ENCODE measurements around the gene VPS4A.
"Not testable (repeated sequence)": the region's sequence is repeated elsewhere in the genome, so short reads cannot be mapped to it uniquely, and the experiment has no call there.

Gene VPS4A

GRCh38 chr16:69328854-69329316, 17.7 kb downstream of the VPS4A start:
- DNase-seq = no peak

GRCh38 chr16:69329369-69330285, 18.5 kb downstream of the VPS4A start:
- no peak for DNase-seq

DNA sequence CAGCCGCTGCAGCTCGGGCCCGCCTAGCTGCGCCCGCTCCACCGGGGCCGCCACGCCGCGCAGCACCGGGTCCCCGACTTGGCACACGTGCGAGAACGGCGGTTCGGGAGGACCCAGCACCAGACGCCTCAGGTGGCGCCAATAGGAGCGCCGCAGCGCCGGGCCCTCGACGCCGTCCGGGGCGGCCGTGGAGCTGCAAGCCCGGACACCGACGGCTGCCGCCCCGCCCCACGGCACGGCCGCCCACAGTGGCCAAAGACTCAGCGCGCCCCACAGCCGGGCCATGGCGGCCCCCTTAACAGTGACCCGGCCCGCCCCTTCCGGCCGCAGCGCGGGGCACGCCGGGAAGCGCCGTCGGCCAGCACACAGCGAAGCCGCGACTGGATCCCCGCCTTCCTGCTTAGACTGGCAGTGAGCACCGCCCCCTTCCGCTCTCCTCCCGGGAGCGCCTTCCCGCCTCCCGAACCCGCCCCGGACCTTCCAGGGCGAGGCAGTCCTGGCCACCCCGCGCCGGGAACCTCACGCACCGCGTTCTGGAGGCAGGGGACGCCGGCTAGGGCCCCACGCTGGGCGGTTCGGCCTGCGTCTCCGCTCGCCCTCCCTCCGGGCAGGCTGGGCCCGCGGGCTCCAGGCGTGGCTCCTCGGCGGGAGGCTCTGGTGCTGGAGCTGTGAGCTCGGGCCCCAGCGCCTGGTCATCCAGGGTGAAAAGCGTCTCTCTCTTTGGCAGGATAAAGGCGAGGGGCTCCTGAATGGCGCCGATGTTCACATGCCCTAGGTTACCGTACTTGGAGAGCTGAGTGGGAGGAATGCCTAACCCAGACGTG, 19.3 kb downstream of the VPS4A start, which contains the start of gene PDF:
Gene PDF, minus strand, starts transcription at position 303 of the 824 bp plus-strand sequence. Its CDS starts 18 bp downstream, at position 285.
- peak; percentile 83 for DNase-seq

DNA sequence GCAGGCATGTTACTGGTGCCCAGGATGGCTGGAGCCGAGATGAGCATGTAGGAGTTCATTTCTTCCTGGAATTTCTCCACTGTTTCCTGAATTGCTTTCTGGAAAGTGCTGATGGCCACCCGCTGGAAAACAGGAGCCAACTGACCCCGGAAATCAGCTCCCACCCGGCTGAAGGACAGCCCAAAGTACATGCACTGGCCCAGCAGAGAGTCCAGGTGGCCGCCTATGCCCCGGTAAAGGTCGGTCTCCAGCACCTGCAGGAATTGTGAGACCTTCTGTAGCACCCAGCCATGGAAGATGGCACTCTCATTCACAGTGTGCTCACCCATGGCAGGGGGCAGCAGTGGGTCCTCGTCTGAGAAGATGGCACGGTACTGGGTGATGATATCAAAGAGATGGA, 23.5 kb downstream of the VPS4A start:
- no peak for DNase-seq

- DNase-seq = no peak
These were observed 27.6 kb downstream of the VPS4A start for GRCh38 chr16:69338557-69339288.

DNA sequence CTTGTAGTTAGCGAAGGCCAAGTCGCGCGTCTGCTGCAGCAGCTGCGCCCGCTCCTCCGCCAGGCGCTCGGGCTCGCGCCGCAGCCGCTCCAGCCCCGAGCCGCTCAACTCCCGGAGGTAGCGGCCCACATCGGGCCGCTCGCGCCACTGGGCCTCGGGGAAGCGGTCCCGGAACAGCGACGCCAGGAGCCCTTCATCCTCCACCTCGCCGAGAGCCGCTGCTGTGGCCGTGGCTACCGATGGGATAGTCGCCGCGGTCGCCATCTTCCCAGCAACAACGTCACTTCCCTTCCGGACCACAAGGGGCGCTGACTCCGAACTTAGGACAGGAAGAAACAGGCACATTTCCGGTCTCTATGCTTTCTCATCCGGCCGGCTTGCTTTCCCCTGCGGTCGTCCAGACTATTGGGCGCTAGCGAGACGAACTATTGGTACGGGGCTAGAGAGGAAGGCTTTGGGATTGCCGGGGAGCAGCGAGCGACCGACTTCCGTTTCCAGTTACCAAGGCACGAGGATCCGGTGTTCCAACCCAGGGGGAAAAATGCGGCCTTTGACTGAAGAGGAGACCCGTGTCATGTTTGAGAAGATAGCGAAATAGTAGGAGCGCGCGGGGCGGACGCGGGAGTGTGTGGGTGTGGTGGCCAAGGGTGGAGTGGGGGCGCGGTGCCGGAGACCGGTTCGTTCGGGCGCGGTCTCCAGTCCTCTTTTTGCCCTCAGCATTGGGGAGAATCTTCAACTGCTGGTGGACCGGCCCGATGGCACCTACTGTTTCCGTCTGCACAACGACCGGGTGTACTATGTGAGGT, 28.3 kb downstream of the VPS4A start, which contains the start of the genes COG8 and NIP7:
Gene COG8, minus strand, starts transcription at position 276 of the 806 bp plus-strand sequence. Its CDS starts 12 bp downstream, at position 264.
Gene NIP7, plus strand, starts transcription at position 484 of the 806 bp plus-strand sequence. Its CDS starts 58 bp downstream, at position 542.
- DNase-seq = peak; percentile 95

DNA sequence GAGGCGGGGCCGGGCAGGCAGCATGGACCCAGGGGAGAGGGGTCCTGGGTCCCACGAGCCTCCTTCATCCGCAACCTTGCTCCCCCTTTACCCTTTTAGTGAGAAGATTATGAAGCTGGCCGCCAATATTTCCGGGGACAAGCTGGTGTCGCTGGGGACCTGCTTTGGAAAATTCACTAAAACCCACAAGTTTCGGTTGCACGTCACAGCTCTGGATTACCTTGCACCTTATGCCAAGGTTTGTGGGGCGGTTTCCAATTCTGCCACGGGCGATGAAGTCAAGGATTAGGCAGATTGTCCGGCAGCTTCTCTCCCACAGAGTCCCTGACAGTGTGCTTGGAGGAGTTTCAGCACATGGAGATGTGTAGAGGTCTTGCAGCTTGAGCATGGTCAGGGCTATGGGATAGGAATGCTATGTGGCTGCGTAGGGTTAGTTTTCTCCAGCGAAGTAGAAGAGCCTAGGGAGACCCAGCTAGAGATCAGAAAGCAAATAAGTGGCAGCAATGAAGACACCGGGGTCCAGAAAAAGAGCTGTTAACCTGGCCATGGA, 29.0 kb downstream of the VPS4A start:
- no peak for DNase-seq

DNA sequence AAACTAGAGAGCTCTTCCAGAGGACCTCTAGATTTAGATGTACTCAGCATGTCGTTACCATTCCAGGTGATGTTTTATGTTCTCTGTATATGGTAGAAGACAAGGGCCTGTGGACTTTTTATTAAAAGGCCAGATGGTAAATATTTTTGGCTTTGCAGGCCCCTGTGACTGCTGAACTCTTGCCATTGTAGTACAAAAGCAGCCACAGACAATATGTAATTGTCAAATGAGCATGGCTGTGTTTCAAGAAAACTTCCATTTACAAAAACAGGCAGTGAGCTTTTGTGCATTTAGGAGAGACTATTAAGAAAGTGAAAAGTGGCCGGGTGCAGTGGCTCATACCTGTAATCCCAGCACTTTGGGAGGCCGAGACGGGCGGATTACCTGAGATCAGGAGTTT, 33.0 kb downstream of the VPS4A start:
- DNase-seq = no peak

GRCh38 chr16:69345923-69346322, 34.8 kb downstream of the VPS4A start:
- DNase-seq = no peak

GRCh38 chr16:69346683-69347082, 35.5 kb downstream of the VPS4A start:
- DNase-seq = no peak

DNA sequence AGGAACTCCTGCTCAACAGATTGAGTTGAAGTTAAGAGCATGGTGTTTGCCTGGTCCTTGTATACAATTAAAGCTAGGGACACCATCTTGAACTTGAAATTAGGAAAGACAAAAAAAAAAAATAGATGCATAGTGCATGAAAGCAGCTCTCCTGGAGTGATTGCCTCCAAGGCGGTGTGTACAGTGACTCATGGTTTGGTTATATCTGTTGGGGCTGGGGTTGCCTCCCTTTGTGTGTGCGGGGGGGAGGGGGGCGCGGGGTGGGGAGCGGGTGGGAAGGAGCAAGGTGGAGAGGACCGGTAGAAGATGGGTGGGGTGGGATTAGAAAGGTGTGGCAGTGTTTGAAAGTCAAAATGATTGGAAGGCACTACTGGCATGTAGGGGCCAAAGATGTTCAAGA, 37.1 kb downstream of the VPS4A start:
- DNase-seq = no peak

- no peak for DNase-seq
These were observed 38.4 kb downstream of the VPS4A start for GRCh38 chr16:69349536-69349935.

GRCh38 chr16:69350536-69351133, 39.5 kb downstream of the VPS4A start:
- no peak for DNase-seq

GRCh38 chr16:69351309-69352027, 40.3 kb downstream of the VPS4A start, which contains the start of gene TMED6:
TSS of gene TMED6 (minus strand) at chr16:69351786. CDS start at chr16:69351753, 33 bp downstream.
- DNase-seq = no peak

GRCh38 chr16:69360070-69360469, 48.9 kb downstream of the VPS4A start:
- not testable (repeated sequence) for DNase-seq

DNA sequence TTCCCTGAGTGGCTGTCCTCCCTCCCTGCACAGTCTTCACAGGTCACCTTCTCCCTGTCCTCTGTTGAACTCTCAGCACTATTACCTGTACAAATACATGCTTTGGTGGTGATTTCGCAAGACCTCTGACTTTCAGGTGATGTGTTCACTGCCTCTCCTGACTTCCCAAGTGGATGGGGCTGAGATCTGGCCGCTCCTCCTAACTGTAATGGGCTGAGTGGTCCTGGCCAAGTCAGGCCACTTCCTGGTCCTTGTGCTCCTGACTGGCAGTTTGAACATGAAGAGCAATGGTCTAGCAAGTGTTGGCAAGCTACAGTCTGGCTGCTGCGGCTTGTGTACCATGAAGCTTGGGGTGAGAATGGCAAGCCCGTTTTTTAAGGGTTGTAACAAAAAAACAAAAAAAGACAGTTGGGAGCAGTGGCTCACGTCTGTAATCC, 52.1 kb downstream of the VPS4A start:
- no peak for DNase-seq

- no peak for DNase-seq
These were observed 52.9 kb downstream of the VPS4A start for GRCh38 chr16:69364088-69364487.

DNA sequence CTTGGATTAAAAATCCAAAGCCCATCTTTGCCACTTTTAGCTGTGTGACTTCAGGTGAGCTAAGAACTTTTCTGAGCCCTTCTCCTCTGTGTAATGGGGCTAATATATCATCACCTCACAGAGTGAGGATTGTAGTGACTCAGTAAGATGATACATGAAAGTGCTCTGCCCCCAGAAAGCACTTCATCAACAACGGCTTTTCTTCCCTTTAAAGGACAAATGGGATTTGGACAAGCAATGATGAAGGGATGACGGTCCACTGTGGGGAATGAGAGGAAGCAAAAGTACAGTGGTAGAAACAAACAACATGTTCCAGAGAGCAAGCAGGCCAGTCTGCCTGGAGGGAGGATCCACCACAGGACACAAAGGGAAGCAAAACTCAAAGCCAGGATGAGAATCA, 54.8 kb downstream of the VPS4A start:
- no peak for DNase-seq

- no peak for DNase-seq
These were observed 55.3 kb downstream of the VPS4A start for GRCh38 chr16:69366431-69366830.

- no peak for DNase-seq
These were observed 56.8 kb downstream of the VPS4A start for GRCh38 chr16:69367980-69368379.
